Measurements from ENCODE around the gene CATSPER3. TPM values are rescaled to one million over a fixed set of nuclear protein-coding genes. Genes with fewer than 3 reads are reported as not detected.

Gene CATSPER3
- total RNA-seq, 1 experiment from 2014 or later = 0.90 TPM

DNA sequence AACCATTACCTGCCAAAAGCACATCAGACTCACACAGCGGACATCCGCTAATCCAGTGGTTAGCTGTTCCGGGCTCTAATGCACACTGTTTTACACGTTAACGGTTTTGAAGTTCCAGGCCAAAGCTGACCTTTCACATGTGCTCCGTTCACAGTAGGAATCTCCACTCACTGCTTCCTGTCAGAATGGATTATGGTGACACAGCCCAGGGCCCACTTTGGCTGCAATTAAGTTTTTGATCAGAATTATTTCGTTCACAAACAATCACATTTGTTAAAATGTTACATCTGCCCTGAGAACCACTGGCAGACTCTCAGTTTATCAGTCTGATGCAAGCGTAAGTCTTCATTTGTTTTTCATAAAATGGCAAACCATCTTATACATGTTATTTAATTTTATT, 30.2 kb upstream of the CATSPER3 start:
- BruUV-seq (replicated peaks) = no TSS peak
- no peak overlapping the region for H3K27ac ChIP-seq (ENCODE audit: low read depth, low read length, poor library complexity, severe bottlenecking)
- no peak for DNase-seq (ENCODE audit: low spot score)
- H3K4me3 ChIP-seq (ENCODE audit: low read depth, low read length, poor library complexity, severe bottlenecking) = no peak overlapping the region
- H3K4me1 ChIP-seq (ENCODE audit: insufficient read depth, low read length, poor library complexity, severe bottlenecking) = no peaks in the 10 kb centered on the region
- CTCF ChIA-PET = no interaction called here
- TF ChIP-seq CTCF (conservative IDR thresholded peaks at IDR 0.05; ENCODE audit: low read depth, low read length) = no peak
- TF ChIP-seq EZH2 (IDR thresholded peaks at IDR 0.05; ENCODE audit: borderline replicate concordance, low read depth, low read length, poor library complexity, severe bottlenecking) = no peak
- H3K36me3 ChIP-seq (ENCODE audit: insufficient read depth, low read length, poor library complexity, severe bottlenecking) = no peaks in the 10 kb centered on the region
- POLR2A ChIA-PET (ENCODE audit: low non-redundant PET) = no interaction called here
- H3K9me3 ChIP-seq (ENCODE audit: low read depth, low read length, poor library complexity, severe bottlenecking) = no peaks in the 10 kb centered on the region
- H3K27me3 ChIP-seq (replicated peaks; ENCODE audit: insufficient read depth, low read depth, low read length, poor library complexity) = no peaks in the 10 kb centered on the region
- intact Hi-C loops (cut with micrococcal nuclease; ENCODE audit: unreplicated experiment) = no loop called here

- no peaks in the 10 kb centered on the region for H3K4me1 ChIP-seq (ENCODE audit: insufficient read depth, low read length, poor library complexity, severe bottlenecking)
- H3K27ac ChIP-seq (ENCODE audit: low read depth, low read length, poor library complexity, severe bottlenecking) = no peak overlapping the region
- no peaks in the 10 kb centered on the region for H3K27me3 ChIP-seq (replicated peaks; ENCODE audit: insufficient read depth, low read depth, low read length, poor library complexity)
- TF ChIP-seq EZH2 (IDR thresholded peaks at IDR 0.05; ENCODE audit: borderline replicate concordance, low read depth, low read length, poor library complexity, severe bottlenecking) (no peak), CTCF (conservative IDR thresholded peaks at IDR 0.05; ENCODE audit: low read depth, low read length) (no peak)
- no TSS peak for BruUV-seq (replicated peaks)
- intact Hi-C loops (cut with micrococcal nuclease; ENCODE audit: unreplicated experiment) = no loop called here
- H3K4me3 ChIP-seq (ENCODE audit: low read depth, low read length, poor library complexity, severe bottlenecking) = no peak overlapping the region
- H3K9me3 ChIP-seq (ENCODE audit: low read depth, low read length, poor library complexity, severe bottlenecking) = no peaks in the 10 kb centered on the region
- POLR2A ChIA-PET (ENCODE audit: low non-redundant PET) = no interaction called here
- no peak for DNase-seq (ENCODE audit: low spot score)
- CTCF ChIA-PET = no interaction called here
- no peaks in the 10 kb centered on the region for H3K36me3 ChIP-seq (ENCODE audit: insufficient read depth, low read length, poor library complexity, severe bottlenecking)
Observed at GRCh38 chr5:134938030-134938429, 29.7 kb upstream of the CATSPER3 start.

- H3K4me1 ChIP-seq (ENCODE audit: insufficient read depth, low read length, poor library complexity, severe bottlenecking) = no peaks in the 10 kb centered on the region
- no TSS peak for BruUV-seq (replicated peaks)
- no peak overlapping the region for H3K27ac ChIP-seq (ENCODE audit: low read depth, low read length, poor library complexity, severe bottlenecking)
- ChIA-PET POLR2A (ENCODE audit: low non-redundant PET) (no interaction called here), CTCF (no interaction called here)
- no peak overlapping the region for H3K4me3 ChIP-seq (ENCODE audit: low read depth, low read length, poor library complexity, severe bottlenecking)
- DNase-seq (ENCODE audit: low spot score) = no peak
- H3K9me3 ChIP-seq (ENCODE audit: low read depth, low read length, poor library complexity, severe bottlenecking) = no peaks in the 10 kb centered on the region
- H3K36me3 ChIP-seq (ENCODE audit: insufficient read depth, low read length, poor library complexity, severe bottlenecking) = no peaks in the 10 kb centered on the region
- TF ChIP-seq CTCF (conservative IDR thresholded peaks at IDR 0.05; ENCODE audit: low read depth, low read length) = no peak
- no peak for TF ChIP-seq EZH2 (IDR thresholded peaks at IDR 0.05; ENCODE audit: borderline replicate concordance, low read depth, low read length, poor library complexity, severe bottlenecking)
- intact Hi-C loops (cut with micrococcal nuclease; ENCODE audit: unreplicated experiment) = no loop called here
- H3K27me3 ChIP-seq (replicated peaks; ENCODE audit: insufficient read depth, low read depth, low read length, poor library complexity) = no peaks in the 10 kb centered on the region
Observed at GRCh38 chr5:134939500-134939899, 28.2 kb upstream of the CATSPER3 start.

Data from A673 (cell line).